Natural killer cell treated with Interleukin-12 subunit alpha and Interleukin-12 subunit beta and Interleukin-15 and Interleukin-18, amount 100 ng/mL, for 72 hours (primary cell): ENCODE results near the gene ARHGAP26. TPM values are rescaled to one million over a fixed set of nuclear protein-coding genes. Genes with fewer than 3 reads are reported as not detected.
"Not testable (repeated sequence)": the region's sequence is repeated elsewhere in the genome, so short reads cannot be mapped to it uniquely, and the experiment has no call there.

Experiments
- ATAC-seq, 2 donors: fragments of 150-1000 bp; cut with Tn5 transposase in 1 of 2; sonication (Bioruptor Pico), chemical (Tn5 transposase) in 1 of 2; 2 replicates each; pipeline ENCODE4 v1.10.0; 2021
- DNase-seq: peaks from one replicate; pipeline ENCODE4 v3.0.0; 2022; ENCODE audit warnings: low spot score
- H3K27ac Mint-ChIP-seq, 2 donors: 1 replicate in 1 of 2; 2 replicates in 1 of 2; pipeline ENCODE4 v1.8.0; 2022; ENCODE audit warnings: mixed read lengths in 2 of 2, mild to moderate bottlenecking in 1 of 2, moderate library complexity in 1 of 2
- H3K27me3 Mint-ChIP-seq, 2 donors: 1 replicate in 1 of 2; 2 replicates in 1 of 2; pipeline ENCODE4 v1.8.0; 2022; ENCODE audit warnings: mixed read lengths in 2 of 2
- H3K36me3 Mint-ChIP-seq: one replicate; pipeline ENCODE4 v1.8.0; 2022; ENCODE audit warnings: mixed read lengths
- H3K4me1 Mint-ChIP-seq, 2 donors: 1 replicate in 1 of 2; 2 replicates in 1 of 2; pipeline ENCODE4 v1.8.0; 2022; ENCODE audit warnings: low read depth in 2 of 2, mixed read lengths in 2 of 2, mild to moderate bottlenecking in 1 of 2
- H3K4me3 Mint-ChIP-seq: one replicate; pipeline ENCODE4 v1.8.0; 2022; ENCODE audit warnings: mixed read lengths
- H3K9me3 Mint-ChIP-seq: 2 replicates; pipeline ENCODE4 v1.8.0; 2022; ENCODE audit warnings: mixed read lengths
- total RNA-seq, 2 donors: library from RNA; stranded (reverse); gene quantifications; one replicate each; pipeline ENCODE4 v1.2.3, GENCODE V29; 2022

The ARHGAP26 gene
- total RNA-seq, 2 donors from 2014 or later, result 109 to 110 TPM

DNA sequence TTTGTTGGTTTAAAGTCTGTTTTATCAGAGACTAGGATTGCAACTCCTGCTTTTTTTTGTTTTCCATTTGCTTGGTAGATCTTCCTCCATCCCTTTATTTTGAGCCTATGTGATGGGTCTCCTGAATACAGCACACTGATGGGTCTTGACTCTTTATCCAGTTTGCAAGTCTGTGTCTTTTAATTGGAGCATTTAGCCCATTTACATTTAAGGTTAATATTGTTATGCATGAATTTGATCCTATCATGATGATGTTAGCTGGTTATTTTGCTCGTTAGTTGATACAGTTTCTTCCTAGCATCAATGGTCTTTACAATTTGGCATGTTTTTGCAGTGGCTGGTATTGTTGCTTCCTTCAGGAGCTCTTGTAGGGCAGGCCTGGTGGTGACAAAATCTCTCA, 219.1 kb downstream of the ARHGAP26 start:
- not testable (repeated sequence) for DNase-seq, ATAC-seq, H3K27me3 Mint-ChIP-seq
- peaks cover 19% of the 10 kb centered on the region for H3K9me3 Mint-ChIP-seq
- peak overlapping the region; percentile 64 for H3K4me3 Mint-ChIP-seq
- peaks cover 48% of the 10 kb centered on the region for H3K36me3 Mint-ChIP-seq
- H3K27ac Mint-ChIP-seq, result peak overlapping the region; percentile 87 to 92
- peaks cover 52 to 58% of the 10 kb centered on the region in 2 donors for H3K4me1 Mint-ChIP-seq

DNA sequence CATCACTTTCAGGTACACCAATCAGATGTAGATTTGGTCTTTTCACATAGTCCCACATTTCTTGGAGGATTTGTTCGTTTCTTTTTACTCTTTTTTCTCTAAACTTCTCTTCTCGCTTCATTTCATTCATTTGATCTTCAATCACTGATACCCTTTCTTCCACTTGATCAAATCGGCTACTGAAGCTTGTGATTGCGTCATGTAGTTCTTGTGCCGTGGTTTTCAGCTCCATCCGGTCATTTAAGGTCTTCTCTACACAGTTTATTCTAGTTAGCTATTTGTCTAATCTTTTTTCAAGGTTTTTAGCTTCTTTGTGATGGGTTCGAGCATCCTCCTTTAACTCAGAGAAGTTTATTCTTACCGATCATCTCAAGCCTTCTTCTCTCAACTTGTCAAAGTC, 219.9 kb downstream of the ARHGAP26 start:
- Mint-ChIP-seq H3K4me1 (peaks cover 52 to 60% of the 10 kb centered on the region in 2 donors), H3K27ac (peak overlapping the region; percentile 85 to 87), H3K4me3 (peak overlapping the region; percentile 34), H3K36me3 (peaks cover 48% of the 10 kb centered on the region), H3K9me3 (peaks cover 20% of the 10 kb centered on the region)
- not testable (repeated sequence) for ATAC-seq, DNase-seq, H3K27me3 Mint-ChIP-seq

DNA sequence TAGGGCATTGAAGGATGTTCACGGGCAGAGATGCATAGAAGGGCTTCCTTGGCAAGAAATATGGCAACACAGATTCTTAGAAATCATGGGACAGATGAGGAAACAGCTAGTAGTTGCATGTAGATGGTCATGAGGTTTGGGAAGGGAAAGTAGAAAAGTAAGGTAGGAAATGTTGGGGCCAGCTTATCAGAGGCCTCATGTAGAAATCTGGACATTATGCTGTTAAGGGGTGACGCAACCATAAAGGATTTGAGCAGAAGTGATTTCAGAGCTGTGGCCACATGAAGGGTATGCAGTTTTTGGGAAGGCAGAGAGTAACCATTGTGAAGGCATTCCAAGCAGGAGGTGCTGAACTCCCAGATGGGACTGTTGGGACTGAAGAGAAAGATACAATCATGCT, 224.0 kb downstream of the ARHGAP26 start:
- Mint-ChIP-seq H3K27ac (peak overlapping the region; percentile 95 to 99), H3K4me3 (peak overlapping the region; percentile 83), H3K36me3 (peaks cover 36% of the 10 kb centered on the region), H3K27me3 (no peaks in the 10 kb centered on the region), H3K4me1 (peaks cover 65 to 66% of the 10 kb centered on the region in 2 donors), H3K9me3 (peaks cover 14% of the 10 kb centered on the region)
- no peak for ATAC-seq
- DNase-seq, result no peak

DNA sequence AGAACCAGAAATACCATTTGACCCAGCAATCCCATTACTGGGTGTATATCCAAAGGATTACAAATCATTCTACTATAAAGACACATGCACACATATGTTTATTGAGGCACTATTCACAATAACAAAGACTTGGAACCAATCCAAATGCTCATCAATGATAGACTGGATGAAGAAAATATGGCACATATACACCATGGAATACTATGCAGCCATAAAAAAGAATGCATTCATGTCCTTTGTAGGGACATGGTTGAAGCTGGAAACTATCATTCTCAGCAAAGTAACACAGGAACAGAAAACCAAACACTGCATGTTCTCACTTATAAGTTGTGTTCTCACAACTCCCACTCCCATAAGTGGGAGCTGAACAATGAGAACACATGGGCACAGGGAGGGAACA, 225.4 kb downstream of the ARHGAP26 start:
- peak overlapping the region; percentile 95 to 99 for H3K27ac Mint-ChIP-seq
- not testable (repeated sequence) for ATAC-seq, DNase-seq, H3K9me3 Mint-ChIP-seq, H3K27me3 Mint-ChIP-seq
- peaks cover 32% of the 10 kb centered on the region for H3K36me3 Mint-ChIP-seq
- H3K4me1 Mint-ChIP-seq, result peaks cover 64 to 66% of the 10 kb centered on the region in 2 donors
- H3K4me3 Mint-ChIP-seq, result peak overlapping the region; percentile 83

DNA sequence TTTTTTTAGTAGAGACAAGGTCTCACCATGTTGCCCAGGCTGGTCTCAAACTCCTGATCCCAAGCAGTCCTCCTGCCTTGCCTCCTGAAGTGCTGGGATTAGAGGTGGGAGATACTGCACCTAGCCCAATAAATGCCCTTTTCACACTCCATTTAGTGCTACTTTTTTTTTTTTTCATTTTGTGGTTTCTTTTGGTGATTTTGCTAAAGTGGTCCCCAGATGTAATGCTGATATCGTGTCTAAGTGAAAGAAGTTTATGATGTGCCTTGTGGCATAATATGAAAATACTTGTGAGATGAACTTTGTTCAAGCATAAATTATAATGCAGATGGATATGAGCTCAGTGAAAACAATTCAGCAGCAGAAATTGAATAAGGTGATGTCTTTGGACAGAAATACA, 227.4 kb downstream of the ARHGAP26 start:
- H3K36me3 Mint-ChIP-seq, result peaks cover 32% of the 10 kb centered on the region
- ATAC-seq, result no peak
- no peaks in the 10 kb centered on the region for H3K27me3 Mint-ChIP-seq
- H3K27ac Mint-ChIP-seq, result peak overlapping the region; percentile 95 to 99
- H3K4me1 Mint-ChIP-seq, result peaks cover 76 to 82% of the 10 kb centered on the region in 2 donors
- peaks cover 8% of the 10 kb centered on the region for H3K9me3 Mint-ChIP-seq
- peak overlapping the region; percentile 53 for H3K4me3 Mint-ChIP-seq
- no peak for DNase-seq

DNA sequence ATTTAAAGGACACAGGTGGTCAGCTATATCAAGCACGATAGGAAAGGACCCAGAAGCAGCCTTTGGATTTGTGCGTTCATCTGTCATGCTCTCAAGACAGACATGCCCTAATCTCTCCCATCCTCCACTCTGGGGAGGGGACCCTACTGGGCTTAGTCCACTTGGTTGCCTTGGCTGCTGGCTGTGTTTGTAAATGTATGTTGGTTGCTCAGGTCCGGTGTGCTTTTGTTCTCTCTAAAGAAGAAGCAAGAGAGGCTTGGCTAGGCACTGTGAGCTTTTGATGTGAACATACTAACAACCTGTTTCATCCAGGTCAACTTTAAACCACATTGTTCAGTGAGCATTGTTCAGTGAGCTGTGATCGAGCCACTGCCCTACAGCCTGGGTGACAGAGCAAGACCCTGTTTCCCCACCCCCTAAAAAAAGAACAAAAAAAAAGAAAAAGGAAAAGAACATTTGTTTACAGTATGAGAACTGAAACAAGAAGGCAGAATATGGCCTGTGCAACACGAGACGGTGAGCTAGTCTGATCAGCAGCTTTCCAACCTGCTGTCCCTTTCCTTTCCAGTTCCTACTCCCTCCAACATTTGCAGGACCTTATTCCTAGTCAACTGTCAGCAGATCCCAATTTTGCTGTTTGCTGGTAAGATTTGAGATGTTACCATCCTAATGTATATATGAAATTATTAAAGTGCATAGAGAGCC, 228.3 kb downstream of the ARHGAP26 start:
- Mint-ChIP-seq H3K4me1 (peaks cover 85 to 91% of the 10 kb centered on the region in 2 donors), H3K4me3 (peak overlapping the region; percentile 81), H3K27me3 (no peaks in the 10 kb centered on the region), H3K9me3 (peaks cover 8% of the 10 kb centered on the region), H3K36me3 (peaks cover 37% of the 10 kb centered on the region), H3K27ac (peak overlapping the region; percentile 95 to 99)
- DNase-seq (no peak), ATAC-seq (no peak)

DNA sequence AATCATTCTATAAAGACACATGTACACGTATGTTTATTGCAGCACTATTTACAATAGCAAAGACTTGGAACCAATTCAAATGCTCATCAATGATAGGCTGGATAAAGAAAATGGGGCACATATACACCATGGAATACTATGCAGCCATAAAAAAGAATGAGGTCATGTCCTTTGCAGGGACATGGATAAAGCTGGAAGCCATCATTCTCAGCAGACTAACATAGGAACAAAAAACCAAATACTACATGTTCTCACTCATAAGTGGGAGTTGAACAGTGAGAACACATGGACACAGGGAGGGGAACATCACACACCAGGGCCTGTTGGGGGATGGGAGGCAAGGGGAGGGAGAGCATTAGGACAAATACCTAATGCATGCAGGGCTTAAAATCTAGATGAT, 230.4 kb downstream of the ARHGAP26 start:
- peak overlapping the region; percentile 83 for H3K4me3 Mint-ChIP-seq
- not testable (repeated sequence) for H3K9me3 Mint-ChIP-seq, ATAC-seq

DNA sequence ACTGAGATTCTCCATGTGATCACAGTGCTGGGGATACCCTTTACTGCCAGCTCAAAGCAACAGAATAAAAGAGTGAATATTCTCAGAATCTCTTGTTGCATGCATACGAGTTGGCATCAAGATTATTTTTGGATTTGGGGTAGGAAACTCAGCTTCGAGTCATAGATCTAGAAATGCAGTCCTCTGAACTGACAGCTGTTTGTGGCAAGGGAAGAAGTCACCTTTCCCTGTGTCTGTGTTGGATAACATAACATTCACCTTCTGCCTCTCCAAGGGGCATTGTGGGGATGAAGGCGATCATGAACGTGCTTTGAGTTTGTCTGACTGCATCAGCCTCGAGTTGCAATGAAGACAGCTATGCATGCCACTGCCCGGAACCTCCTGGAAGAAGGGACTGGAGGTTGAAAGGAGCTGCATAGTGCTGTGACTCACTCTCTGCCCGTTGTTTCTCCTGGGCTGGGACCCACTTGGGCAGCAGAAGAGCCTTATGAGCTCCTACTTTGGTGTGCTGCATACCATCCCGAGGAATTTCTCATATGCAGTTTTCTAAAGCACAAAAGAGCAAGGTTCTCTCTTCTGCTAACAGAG, 231.7 kb downstream of the ARHGAP26 start:
- no peaks in the 10 kb centered on the region for H3K9me3 Mint-ChIP-seq
- H3K36me3 Mint-ChIP-seq, result peaks cover 14% of the 10 kb centered on the region
- DNase-seq (peak; percentile 64), ATAC-seq (peak; percentile 34 to 49)
- no peaks in the 10 kb centered on the region for H3K27me3 Mint-ChIP-seq
- H3K27ac Mint-ChIP-seq, result peak overlapping the region; percentile 95 to 99
- H3K4me1 Mint-ChIP-seq, result peaks cover 80 to 89% of the 10 kb centered on the region in 2 donors
- H3K4me3 Mint-ChIP-seq, result peak overlapping the region; percentile 83

More for the DNA sequence above, 230.4 kb downstream of the ARHGAP26 start:
- H3K27me3 Mint-ChIP-seq, DNase-seq: not testable (repeated sequence)
- H3K36me3 Mint-ChIP-seq, result peaks cover 20% of the 10 kb centered on the region
- peak overlapping the region; percentile 95 to 99 for H3K27ac Mint-ChIP-seq
- peaks cover 82 to 88% of the 10 kb centered on the region in 2 donors for H3K4me1 Mint-ChIP-seq

DNA sequence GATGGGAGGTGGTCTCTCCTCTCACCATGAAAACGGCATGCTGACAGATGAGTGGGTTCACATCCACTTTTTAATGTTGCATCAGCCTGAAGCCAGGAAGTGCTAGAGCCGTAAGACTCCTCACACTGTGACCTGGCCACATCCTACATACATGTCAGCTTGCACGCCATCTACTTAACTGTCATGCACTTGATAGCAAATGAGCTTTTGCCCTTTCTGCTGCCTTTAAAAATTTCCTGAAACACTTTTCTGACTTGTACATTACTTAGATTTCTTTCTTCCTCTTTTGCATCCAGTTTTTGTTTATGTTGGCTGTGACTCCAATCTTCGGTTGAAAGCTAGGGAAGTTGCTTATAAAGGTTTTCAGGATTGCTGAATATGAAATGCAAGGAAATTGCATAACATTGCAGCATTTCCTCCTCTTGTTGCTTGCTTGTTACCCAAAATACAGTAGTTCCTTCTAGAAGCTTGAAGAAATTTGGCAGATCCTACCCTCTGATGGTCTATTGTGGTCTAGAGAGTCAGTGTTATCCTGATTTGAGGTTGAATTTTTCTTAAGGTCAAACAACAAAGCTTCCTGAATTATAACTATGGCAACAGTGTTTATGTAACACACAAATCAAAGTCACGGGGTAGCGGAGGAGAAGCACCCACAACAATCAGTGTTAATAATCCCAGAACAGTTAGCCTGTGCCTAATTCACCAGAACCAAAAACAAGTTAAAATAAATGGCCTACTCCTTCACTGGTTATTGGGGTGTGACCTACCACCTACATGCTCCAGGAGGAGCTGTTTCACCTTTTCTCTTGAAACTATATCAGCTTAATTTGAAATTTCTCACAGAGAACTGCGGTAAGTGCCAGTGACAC, 232.5 kb downstream of the ARHGAP26 start:
- Mint-ChIP-seq H3K27ac (peak overlapping the region; percentile 95 to 99), H3K36me3 (peaks cover 13% of the 10 kb centered on the region)

DNA sequence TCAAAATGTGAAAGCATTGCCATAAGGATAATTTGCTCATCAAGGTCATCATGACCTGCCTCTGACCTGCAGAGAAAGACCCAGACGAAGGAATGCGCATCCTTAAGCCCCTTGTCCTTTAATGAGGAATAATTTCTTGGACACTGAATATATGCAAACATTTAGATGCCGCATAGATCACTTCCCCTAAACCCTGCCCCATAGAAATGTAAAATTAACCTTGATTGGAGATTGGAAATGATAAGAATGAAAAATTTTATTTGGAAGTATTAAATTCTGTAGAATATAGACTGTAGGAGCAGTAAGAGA, 233.1 kb downstream of the ARHGAP26 start:
- Mint-ChIP-seq H3K4me1 (peaks cover 83 to 89% of the 10 kb centered on the region in 2 donors), H3K36me3 (peaks cover 13% of the 10 kb centered on the region), H3K27ac (peak overlapping the region; percentile 95 to 99), H3K9me3 (no peaks in the 10 kb centered on the region), H3K27me3 (no peaks in the 10 kb centered on the region), H3K4me3 (peak overlapping the region; percentile 83)
- DNase-seq (no peak), ATAC-seq (no peak)

More for the DNA sequence above, 232.5 kb downstream of the ARHGAP26 start:
- DNase-seq (peak; percentile 88), ATAC-seq (peak; percentile 94)
- Mint-ChIP-seq H3K4me1 (peaks cover 81 to 87% of the 10 kb centered on the region in 2 donors), H3K27me3 (no peaks in the 10 kb centered on the region), H3K9me3 (no peaks in the 10 kb centered on the region), H3K4me3 (peak overlapping the region; percentile 83)

DNA sequence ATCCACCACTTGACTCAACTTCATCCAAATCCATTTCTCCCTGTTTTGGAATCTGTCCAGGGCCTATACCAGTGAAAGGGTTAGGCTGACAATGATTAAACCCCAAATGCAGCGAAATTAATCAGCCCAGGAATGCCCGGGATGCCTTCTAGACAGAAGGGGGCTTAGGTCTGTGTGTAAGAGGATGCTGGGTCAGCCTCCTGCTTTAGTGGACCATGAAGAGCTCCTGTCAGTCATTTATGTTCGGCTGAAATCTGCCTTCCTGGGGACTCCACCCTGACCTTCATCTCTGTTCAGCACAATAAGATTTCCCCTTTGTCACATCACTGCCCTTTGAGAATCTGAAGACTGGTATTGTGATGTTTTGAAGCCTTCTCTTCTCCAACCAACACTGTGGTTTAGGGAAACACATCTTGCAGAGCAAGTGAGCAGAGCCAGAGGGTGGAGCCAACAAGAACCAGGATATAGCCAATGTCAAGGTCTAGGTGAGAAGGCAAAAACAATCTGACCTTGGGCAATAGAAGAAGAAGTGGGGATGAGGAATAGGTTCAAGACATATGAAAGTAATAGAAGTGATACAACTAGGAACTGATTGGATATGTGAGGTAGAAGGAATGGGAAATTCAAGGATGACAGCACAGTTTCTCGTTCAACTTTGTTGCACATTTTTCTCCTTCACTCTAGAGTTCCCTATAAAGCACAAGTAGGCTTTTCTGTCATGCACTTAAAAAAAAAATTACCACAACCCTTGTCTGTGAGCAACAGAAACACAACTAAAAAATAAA, 234.4 kb downstream of the ARHGAP26 start:
- H3K27me3 Mint-ChIP-seq, result no peaks in the 10 kb centered on the region
- peaks cover 11% of the 10 kb centered on the region for H3K36me3 Mint-ChIP-seq
- peak overlapping the region; percentile 70 for H3K4me3 Mint-ChIP-seq
- H3K27ac Mint-ChIP-seq, result peak overlapping the region; percentile 95 to 99
- DNase-seq, result no peak
- H3K4me1 Mint-ChIP-seq, result peaks cover 79 to 89% of the 10 kb centered on the region in 2 donors
- H3K9me3 Mint-ChIP-seq, result no peaks in the 10 kb centered on the region
- ATAC-seq, result no peak

DNA sequence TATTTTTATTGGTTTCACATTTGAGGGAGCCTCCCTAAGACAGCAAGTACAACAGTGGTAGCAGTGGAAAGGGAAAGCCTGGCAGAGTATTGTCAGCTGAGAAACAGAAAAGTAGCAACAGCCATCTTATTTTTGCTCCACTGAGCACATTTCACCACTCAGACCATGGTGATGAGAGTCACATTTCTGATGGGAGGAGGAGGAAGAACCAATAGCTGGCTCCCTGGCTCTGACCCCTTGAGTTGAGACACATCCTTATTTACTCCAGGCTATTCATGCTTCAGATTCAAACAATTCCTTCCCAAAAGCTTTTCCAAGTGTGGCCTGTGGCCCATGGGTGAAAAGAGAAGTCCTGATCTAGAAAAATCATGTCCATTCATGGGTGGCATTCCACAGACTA, 236.3 kb downstream of the ARHGAP26 start:
- no peaks in the 10 kb centered on the region for H3K27me3 Mint-ChIP-seq
- peaks cover 5% of the 10 kb centered on the region for H3K36me3 Mint-ChIP-seq
- no peak for DNase-seq
- no peak for ATAC-seq
- H3K27ac Mint-ChIP-seq, result peak overlapping the region; percentile 95 to 99
- no peaks in the 10 kb centered on the region for H3K9me3 Mint-ChIP-seq
- peak overlapping the region; percentile 16 for H3K4me3 Mint-ChIP-seq
- peaks cover 81 to 88% of the 10 kb centered on the region in 2 donors for H3K4me1 Mint-ChIP-seq

DNA sequence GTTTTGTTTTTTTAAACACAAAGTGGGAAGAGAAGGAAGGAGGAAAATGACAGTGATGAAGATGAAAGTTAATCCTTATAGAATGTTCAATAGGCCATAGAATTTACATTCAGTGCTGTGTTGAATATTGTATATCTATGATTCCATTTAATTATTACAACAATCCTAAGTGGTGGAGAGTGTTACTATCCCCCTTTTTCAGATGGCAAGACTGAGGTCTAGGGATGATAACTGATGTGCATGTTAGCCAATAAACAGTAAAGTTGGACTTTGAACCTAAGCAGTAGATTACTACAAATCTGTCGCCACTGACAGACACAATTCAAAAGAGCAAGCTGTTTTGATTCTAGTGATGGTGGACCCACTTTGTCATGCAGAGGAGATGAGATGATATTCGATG, 237.9 kb downstream of the ARHGAP26 start:
- peak overlapping the region; percentile 95 to 99 for H3K27ac Mint-ChIP-seq
- ATAC-seq (no peak), DNase-seq (no peak)
- H3K4me1 Mint-ChIP-seq, result peaks cover 71 to 83% of the 10 kb centered on the region in 2 donors
- H3K36me3 Mint-ChIP-seq, result peaks cover 5% of the 10 kb centered on the region
- H3K27me3 Mint-ChIP-seq, result no peaks in the 10 kb centered on the region
- no peaks in the 10 kb centered on the region for H3K9me3 Mint-ChIP-seq
- H3K4me3 Mint-ChIP-seq, result peak overlapping the region; percentile 67
